Measurements from ENCODE around the gene OR6J1. TPM values are rescaled to one million over a fixed set of nuclear protein-coding genes. Genes with fewer than 3 reads are reported as not detected.
"Not testable (repeated sequence)": the region's sequence is repeated elsewhere in the genome, so short reads cannot be mapped to it uniquely, and the experiment has no call there.

The OR6J1 gene
- polyA plus RNA-seq, 3 donors = not detected

- H3K4me1 Mint-ChIP-seq = peaks cover 46% of the 10 kb centered on the region
- Histone ChIP-seq H3K4me2 (replicated peaks; ENCODE audit: extremely low read depth, low read length, poor library complexity, severe bottlenecking) (peak overlapping the region; percentile 83), H4K20me1 (ENCODE audit: insufficient read depth, low read length) (peaks cover 14% of the 10 kb centered on the region), H3K27me3 (ENCODE audit: control insufficient read depth in 2 of 2, insufficient read depth in 2 of 2, low read length in 2 of 2) (no peaks in the 10 kb centered on the region), H3K36me3 (replicated peaks in 1 of 2; ENCODE audit: control insufficient read depth in 1 of 2, insufficient read depth in 2 of 2, low read length in 2 of 2) (peaks cover 0 to 23% of the 10 kb centered on the region in 2 donors), H3K27ac (ENCODE audit: low read depth in 1 of 2, low read length in 2 of 2) (peak overlapping the region; percentile 90 to 98), H3K4me1 (ENCODE audit: control insufficient read depth in 1 of 2, insufficient read depth in 2 of 2, low read length in 2 of 2) (peaks cover 20 to 31% of the 10 kb centered on the region in 2 donors), H3K9me3 (replicated peaks in 1 of 2; ENCODE audit: control insufficient read depth in 1 of 2, insufficient read depth in 1 of 2, low read length in 2 of 2) (no peaks in the 10 kb centered on the region), H3K4me3 (replicated peaks in 1 of 3; ENCODE audit: low read depth in 2 of 3, low read length in 3 of 3) (peak overlapping the region; percentile 77 to 95 (median 82)), H3K9ac (ENCODE audit: insufficient read depth, low read length, poor library complexity, severe bottlenecking) (peak overlapping the region; percentile 82), H2AFZ (ENCODE audit: insufficient read depth, low read depth, low read length, poor library complexity, severe bottlenecking) (peak overlapping the region; percentile 95), H3K79me2 (ENCODE audit: insufficient read depth, low read length) (peaks cover 53% of the 10 kb centered on the region)
- peaks cover 8 to 20% of the 10 kb centered on the region in 2 donors for H3K36me3 Mint-ChIP-seq
- H3K27ac Mint-ChIP-seq = peak overlapping the region; percentile 96 to 100 (median 99)
- peak in 1 of 3 donors; percentile 22 for DNase-seq
- peaks cover 2 to 7% (median 2%) of the 10 kb centered on the region in 3 donors for H3K27me3 Mint-ChIP-seq (ENCODE audit: low read depth in 3 of 3)
- peak overlapping the region; percentile 95 to 98 for H3K4me3 Mint-ChIP-seq
- 0% methylated on average over 8 of the region's 17 CpGs for WGBS (ENCODE audit: insufficient coverage)
- intact Hi-C loops (cut with micrococcal nuclease) = loop anchor here in 1 of 2 donors (10.0 kb wide), 1 partner anchor 716 kb away; the partner anchor contains the start of genes BCL2L2 and PPP1R3E
- H3K9me3 Mint-ChIP-seq = peaks cover 0 to 2% (median 0%) of the 10 kb centered on the region in 7 donors
- no peak for TF ChIP-seq CTCF (IDR thresholded peaks at IDR 0.05)
Measured at GRCh38 chr14:22588526-22589095, 55.5 kb downstream of the OR6J1 start.

- not testable (repeated sequence) for H3K9me3 ChIP-seq (replicated peaks in 1 of 2; ENCODE audit: control insufficient read depth in 1 of 2, insufficient read depth in 1 of 2, low read length in 2 of 2); DNase-seq; H3K9me3 Mint-ChIP-seq; H3K27me3 Mint-ChIP-seq (ENCODE audit: low read depth in 3 of 3); H3K9ac ChIP-seq (ENCODE audit: insufficient read depth, low read length, poor library complexity, severe bottlenecking); H3K27me3 ChIP-seq (ENCODE audit: control insufficient read depth in 2 of 2, insufficient read depth in 2 of 2, low read length in 2 of 2)
- peak overlapping the region in 1 of 2 donors; percentile 98 for H3K27ac ChIP-seq (ENCODE audit: low read depth in 1 of 2, low read length in 2 of 2)
- peaks cover 57% of the 10 kb centered on the region for H3K79me2 ChIP-seq (ENCODE audit: insufficient read depth, low read length)
- H4K20me1 ChIP-seq (ENCODE audit: insufficient read depth, low read length) = peaks cover 20% of the 10 kb centered on the region
- intact Hi-C loops (cut with micrococcal nuclease) = loop anchor here in 1 of 2 donors (10.0 kb wide), 1 partner anchor 717 kb away; the partner anchor contains the start of genes BCL2L2 and PPP1R3E
- peaks cover 0 to 25% of the 10 kb centered on the region in 2 donors for H3K36me3 ChIP-seq (replicated peaks in 1 of 2; ENCODE audit: control insufficient read depth in 1 of 2, insufficient read depth in 2 of 2, low read length in 2 of 2)
- peak overlapping the region; percentile 83 for H3K4me2 ChIP-seq (replicated peaks; ENCODE audit: extremely low read depth, low read length, poor library complexity, severe bottlenecking)
- 100% methylated on average over 4 of the region's 10 CpGs for whole genome bisulfite sequencing (ENCODE audit: insufficient coverage)
- peak overlapping the region in 2 of 3 experiments; percentile 77 to 82 for H3K4me3 ChIP-seq (replicated peaks in 1 of 3; ENCODE audit: low read depth in 2 of 3, low read length in 3 of 3)
- Mint-ChIP-seq H3K4me3 (peak overlapping the region; percentile 95 to 98), H3K27ac (peak overlapping the region in 6 of 7 donors; percentile 8 to 100 (median 99)), H3K36me3 (peaks cover 8 to 25% of the 10 kb centered on the region in 2 donors), H3K4me1 (peaks cover 54% of the 10 kb centered on the region)
- peaks cover 20 to 33% of the 10 kb centered on the region in 2 donors for H3K4me1 ChIP-seq (ENCODE audit: control insufficient read depth in 1 of 2, insufficient read depth in 2 of 2, low read length in 2 of 2)
- H2AFZ ChIP-seq (ENCODE audit: insufficient read depth, low read depth, low read length, poor library complexity, severe bottlenecking) = peak overlapping the region; percentile 95
Measured at GRCh38 chr14:22587677-22588422, 56.3 kb downstream of the OR6J1 start.
